BLaER1 treated with 17β-estradiol and CSF1 and Interleukin-3, amounts not matched to agents 10 nM and 100 nM (cell line): ENCODE measurements around the gene SSH2.

Source experiments
- H3K27ac ChIP-seq, 11 experiments: shearing (Covaris generic); formaldehyde crosslinking; 2 replicates each; pipeline ENCODE4 v1.8.1; 2022
- H3K27me3 ChIP-seq, 11 experiments: shearing (Covaris generic); formaldehyde crosslinking; 2 replicates each; pipeline ENCODE4 v1.8.1; 2022
- H3K36me3 ChIP-seq, 11 experiments: shearing (Covaris generic); formaldehyde crosslinking; 2 replicates each; pipeline ENCODE4 v1.8.1; 2022
- H3K4me1 ChIP-seq, 10 experiments: shearing (Covaris generic); formaldehyde crosslinking; 2 replicates each; pipeline ENCODE4 v1.8.1; 2022
- H3K4me2 ChIP-seq, 11 experiments: shearing (Covaris generic); formaldehyde crosslinking; 2 replicates each; pipeline ENCODE4 v1.8.1; 2022
- H3K4me3 ChIP-seq, 10 experiments: shearing (Covaris generic); formaldehyde crosslinking; 2 replicates each; pipeline ENCODE4 v1.8.1; 2022
- H3K9ac ChIP-seq, 11 experiments: shearing (Covaris generic); formaldehyde crosslinking; 2 replicates each; pipeline ENCODE4 v1.8.1; 2022
- H3K9me3 ChIP-seq, 11 experiments: shearing (Covaris generic); formaldehyde crosslinking; replicated peaks in 1 of 11; 2 replicates each; pipeline ENCODE4 v1.8.1; 2022
- H4K20me1 ChIP-seq, 11 experiments: shearing (Covaris generic); formaldehyde crosslinking; 2 replicates each; pipeline ENCODE4 v1.8.1; 2022
- Cebpa-rat ChIP-seq, 11 experiments: shearing (Covaris generic); IDR thresholded peaks; 2 replicates each; pipeline ENCODE4 v1.8.1; 2022

SSH2 gene

DNA sequence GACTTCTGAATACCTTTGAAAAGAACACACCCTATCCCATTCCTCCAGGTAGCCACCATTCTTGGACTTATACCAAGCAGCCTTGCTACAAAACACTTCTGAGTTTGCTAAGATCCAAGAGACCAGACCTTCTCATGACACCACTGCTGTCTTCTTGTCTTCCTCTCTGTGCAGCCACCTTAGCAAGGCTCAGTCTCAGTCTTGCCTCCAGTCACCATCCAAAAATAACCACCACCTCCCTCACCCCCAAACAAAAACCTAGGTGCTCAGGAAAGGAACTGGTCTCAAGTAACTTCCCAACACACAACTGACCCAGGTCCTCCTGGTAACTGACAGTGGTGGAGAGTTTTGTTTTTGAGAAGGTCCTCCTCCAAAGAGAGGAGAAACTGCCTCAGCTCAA, 216.4 kb downstream of the SSH2 start:
- Histone ChIP-seq H4K20me1 (no peaks in the 10 kb centered on the region), H3K4me2 (peak overlapping the region in 10 of 11 experiments; percentile 1 to 88 (median 36); a peak in 14 of 22 replicates), H3K27ac (peak overlapping the region; percentile 47 to 100 (median 99); a peak in 21 of 22 replicates), H3K9me3 (peaks cover 0 to 4% (median 0%) of the 10 kb centered on the region in 11 experiments; a peak in 2 of 22 replicates), H3K9ac (peak overlapping the region in 7 of 11 experiments; percentile 2 to 29 (median 10); a peak in 9 of 22 replicates), H3K36me3 (peaks cover 24 to 91% (median 48%) of the 10 kb centered on the region in 11 experiments; a peak in 19 of 22 replicates), H3K4me3 (no peak overlapping the region), H3K27me3 (no peaks in the 10 kb centered on the region), H3K4me1 (peaks cover 24 to 100% (median 94%) of the 10 kb centered on the region in 10 experiments)
- no peak for TF ChIP-seq Cebpa-rat (IDR thresholded peaks at IDR 0.05)

DNA sequence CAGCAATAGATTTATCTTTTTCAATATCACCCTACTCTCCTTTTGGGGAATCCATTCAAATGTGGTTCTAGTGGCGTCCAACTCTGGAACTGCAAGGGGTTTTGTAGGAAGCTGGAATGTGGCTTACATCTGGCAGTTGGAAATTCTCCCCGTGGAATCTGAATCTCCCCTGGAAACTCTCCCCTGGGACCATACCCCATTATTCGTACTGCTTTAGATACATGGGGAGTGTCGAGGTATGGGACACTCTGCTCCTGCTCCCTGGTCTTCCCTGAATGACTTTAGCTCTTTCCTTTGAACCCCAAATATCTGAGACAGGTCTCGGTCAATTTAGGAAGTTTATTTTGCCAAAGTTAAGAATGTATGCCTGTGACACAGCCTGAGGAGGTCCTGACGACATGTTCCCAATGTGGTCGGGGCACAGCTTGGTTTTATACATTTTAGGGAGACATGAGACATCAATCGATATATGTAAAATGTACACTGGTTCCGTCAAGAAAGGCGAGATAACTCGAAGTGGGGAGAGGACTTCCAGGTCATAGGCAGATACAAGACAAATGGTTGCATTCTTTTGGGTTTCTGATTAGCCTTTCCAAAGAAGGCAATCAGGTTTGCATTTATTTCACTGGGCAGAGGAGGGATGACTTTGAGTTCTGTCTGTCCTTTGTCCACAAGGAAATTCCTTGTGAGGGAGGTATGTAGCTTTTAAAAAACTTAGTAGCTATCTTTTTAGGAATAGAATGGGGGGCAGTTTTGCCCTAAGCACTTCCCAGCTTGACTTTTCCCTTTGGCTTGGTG, 218.2 kb downstream of the SSH2 start:
- Histone ChIP-seq H4K20me1 (no peaks in the 10 kb centered on the region), H3K4me2 (peak overlapping the region in 9 of 11 experiments; percentile 10 to 88 (median 73); a peak in 16 of 22 replicates), H3K36me3 (peaks cover 16 to 78% (median 39%) of the 10 kb centered on the region in 11 experiments; a peak in 19 of 22 replicates), H3K27ac (peak overlapping the region; percentile 37 to 100 (median 99); a peak in 21 of 22 replicates), H3K27me3 (no peaks in the 10 kb centered on the region), H3K4me3 (no peak overlapping the region), H3K9me3 (no peaks in the 10 kb centered on the region), H3K4me1 (peaks cover 38 to 98% (median 91%) of the 10 kb centered on the region in 10 experiments), H3K9ac (peak overlapping the region in 4 of 11 experiments; percentile 0 to 53 (median 16); a peak in 5 of 22 replicates)
- no peak for TF ChIP-seq Cebpa-rat (IDR thresholded peaks at IDR 0.05)

DNA sequence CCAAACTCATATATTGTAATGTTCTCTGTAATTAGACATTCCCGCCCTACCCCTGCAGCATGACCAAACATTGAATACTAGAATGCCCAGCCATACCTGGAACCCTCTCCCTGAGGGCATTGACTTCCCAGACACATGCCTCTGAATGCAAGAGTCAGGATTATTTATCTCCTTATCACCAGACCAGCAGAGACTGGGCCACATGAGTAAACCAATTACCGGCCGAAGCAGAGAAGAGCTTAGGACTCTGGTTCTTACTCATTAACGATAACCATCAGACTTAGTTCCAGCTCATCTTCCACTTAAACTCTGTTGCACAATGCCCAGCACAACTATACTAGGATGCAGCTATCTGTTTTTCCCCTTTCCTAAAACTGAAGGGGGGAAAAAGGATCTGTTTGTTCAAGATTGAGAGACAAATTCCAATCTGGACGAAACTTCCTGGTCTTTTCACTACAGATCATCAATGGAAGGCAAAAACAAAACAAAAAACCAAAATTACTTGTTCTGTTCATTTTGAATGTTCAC, 219.1 kb downstream of the SSH2 start:
- Histone ChIP-seq H3K4me1 (peaks cover 45 to 92% (median 87%) of the 10 kb centered on the region in 10 experiments), H3K9me3 (no peaks in the 10 kb centered on the region), H3K4me2 (peak overlapping the region; percentile 21 to 88 (median 70); a peak in 19 of 22 replicates), H3K27me3 (no peaks in the 10 kb centered on the region), H4K20me1 (no peaks in the 10 kb centered on the region), H3K4me3 (no peak overlapping the region), H3K36me3 (peaks cover 12 to 70% (median 31%) of the 10 kb centered on the region in 11 experiments; a peak in 18 of 22 replicates), H3K27ac (peak overlapping the region; percentile 95 to 100 (median 99); a peak in 21 of 22 replicates), H3K9ac (peak overlapping the region in 9 of 11 experiments; percentile 12 to 69 (median 47); a peak in 12 of 22 replicates)
- no peak; a peak in 1 of 22 replicates for TF ChIP-seq Cebpa-rat (IDR thresholded peaks at IDR 0.05)

DNA sequence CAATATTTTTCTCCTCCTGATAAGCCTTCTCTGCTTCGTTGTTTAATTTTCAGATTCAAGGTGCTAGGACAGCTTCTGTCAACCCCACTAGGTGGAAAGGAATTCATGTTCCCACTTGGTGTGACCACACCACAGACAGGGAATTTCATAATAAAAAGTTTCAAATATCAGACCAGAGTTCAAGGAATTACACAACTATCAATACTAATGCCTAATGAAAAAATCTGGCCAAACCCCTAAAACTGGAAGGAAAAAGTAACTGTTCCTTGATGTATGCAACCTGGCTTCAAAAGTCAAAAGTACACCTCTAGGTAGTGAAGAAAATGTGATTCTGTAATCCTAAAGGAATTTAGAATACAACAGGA, 219.5 kb downstream of the SSH2 start:
- Histone ChIP-seq H4K20me1 (no peaks in the 10 kb centered on the region), H3K4me1 (peaks cover 49 to 92% (median 89%) of the 10 kb centered on the region in 10 experiments), H3K4me3 (no peak overlapping the region), H3K27ac (peak overlapping the region; percentile 95 to 100 (median 99)), H3K4me2 (peak overlapping the region; percentile 21 to 88 (median 70); a peak in 21 of 22 replicates), H3K27me3 (no peaks in the 10 kb centered on the region), H3K36me3 (peaks cover 7 to 66% (median 29%) of the 10 kb centered on the region in 11 experiments; a peak in 18 of 22 replicates), H3K9ac (peak overlapping the region in 10 of 11 experiments; percentile 9 to 69 (median 38); a peak in 15 of 22 replicates), H3K9me3 (no peaks in the 10 kb centered on the region)
- no peak; a peak in 2 of 22 replicates for TF ChIP-seq Cebpa-rat (IDR thresholded peaks at IDR 0.05)

DNA sequence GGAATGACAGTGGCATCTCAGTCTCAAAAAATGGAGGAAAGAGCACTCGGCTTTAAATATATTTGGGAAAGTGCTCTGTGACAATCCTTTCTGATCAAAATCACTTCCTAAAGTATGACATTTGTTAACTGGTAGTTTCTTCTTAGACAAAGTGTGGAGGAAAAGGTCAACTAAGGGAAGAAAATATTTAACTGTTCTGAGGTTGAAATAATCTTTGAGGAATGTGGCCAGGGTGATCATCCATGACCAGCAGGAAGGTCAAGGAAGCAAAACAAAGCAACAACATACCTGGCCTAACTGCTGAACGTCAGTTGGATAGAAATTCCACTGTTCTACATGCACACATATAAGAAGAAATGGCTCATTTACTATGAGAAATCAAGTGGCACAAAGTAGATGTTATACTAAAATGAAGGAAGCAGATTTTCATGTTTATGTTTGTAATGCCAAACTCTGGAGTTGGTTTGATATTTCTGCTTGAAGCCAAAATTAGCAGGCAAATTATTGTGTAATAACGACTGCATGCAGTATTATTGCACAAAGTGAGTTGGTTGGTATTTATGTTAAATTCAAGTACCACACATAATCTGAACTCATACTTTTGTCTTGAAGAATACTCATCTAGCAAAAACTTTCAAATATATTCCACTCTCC, 220.0 kb downstream of the SSH2 start:
- Histone ChIP-seq H3K36me3 (peaks cover 7 to 67% (median 30%) of the 10 kb centered on the region in 11 experiments; a peak in 18 of 22 replicates), H4K20me1 (no peaks in the 10 kb centered on the region), H3K27me3 (no peaks in the 10 kb centered on the region), H3K4me2 (peak overlapping the region; percentile 21 to 88 (median 70); a peak in 21 of 22 replicates), H3K9me3 (no peaks in the 10 kb centered on the region), H3K27ac (peak overlapping the region; percentile 95 to 100 (median 99)), H3K4me3 (no peak overlapping the region), H3K9ac (peak overlapping the region; percentile 17 to 69 (median 36); a peak in 17 of 22 replicates), H3K4me1 (peaks cover 55 to 93% (median 90%) of the 10 kb centered on the region in 10 experiments)
- peak in 3 of 11 experiments; percentile 33 to 75 (median 63); a peak in 4 of 22 replicates for TF ChIP-seq Cebpa-rat (IDR thresholded peaks at IDR 0.05)

DNA sequence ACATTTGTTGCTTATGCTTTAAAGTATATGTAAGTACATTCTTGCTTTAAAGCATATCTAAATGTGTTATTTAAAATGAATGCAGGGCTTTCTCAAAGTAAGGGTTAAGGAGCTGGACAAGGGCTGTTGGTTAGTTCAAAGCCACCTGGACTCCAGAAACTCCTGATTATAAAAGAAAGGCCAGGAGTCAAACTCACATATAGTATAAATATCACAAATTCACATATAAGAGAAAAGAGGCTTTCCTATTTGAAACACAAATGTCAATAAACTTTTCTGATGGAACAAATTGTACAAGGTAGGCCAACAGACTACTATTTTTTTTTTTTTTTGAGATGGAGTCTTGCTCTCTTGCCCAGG, 222.8 kb downstream of the SSH2 start:
- peak overlapping the region; percentile 95 to 100 (median 99) for H3K27ac ChIP-seq
- peak overlapping the region in 4 of 10 experiments; percentile 9 to 42 (median 36); a peak in 3 of 20 replicates for H3K4me3 ChIP-seq

DNA sequence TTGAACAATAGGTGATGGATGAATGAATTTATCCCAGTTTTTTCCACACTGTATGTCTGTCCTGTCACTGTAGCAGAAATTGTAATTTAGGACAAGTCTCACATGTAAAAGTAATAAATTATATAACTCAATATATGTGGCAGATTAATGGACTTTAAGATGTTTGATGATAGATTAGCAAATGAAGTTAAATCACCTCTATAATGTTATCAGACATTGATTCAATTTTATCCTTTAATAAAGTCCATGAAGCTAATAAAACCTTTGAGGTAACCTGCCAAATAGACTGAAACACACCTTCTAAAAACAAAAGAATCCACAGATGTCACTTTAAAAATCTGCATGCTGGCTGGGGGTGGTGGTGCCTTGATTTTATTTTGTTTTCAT, 224.0 kb downstream of the SSH2 start:
- H3K27me3 ChIP-seq: no peaks in the 10 kb centered on the region
- H3K4me3 ChIP-seq: peak overlapping the region in 7 of 10 experiments; percentile 6 to 50 (median 24); a peak in 8 of 20 replicates
- no peaks in the 10 kb centered on the region for H3K9me3 ChIP-seq
- peak overlapping the region; percentile 81 to 94 (median 89) for H3K9ac ChIP-seq
- no peaks in the 10 kb centered on the region for H4K20me1 ChIP-seq
- H3K27ac ChIP-seq: peak overlapping the region; percentile 95 to 100 (median 99)
- no peak for TF ChIP-seq Cebpa-rat (IDR thresholded peaks at IDR 0.05)
- peak overlapping the region; percentile 47 to 93 (median 76) for H3K4me2 ChIP-seq
- H3K36me3 ChIP-seq: peaks cover 28 to 69% (median 44%) of the 10 kb centered on the region in 11 experiments
- H3K4me1 ChIP-seq: peaks cover 62 to 92% (median 81%) of the 10 kb centered on the region in 10 experiments

More for the DNA sequence above, 222.8 kb downstream of the SSH2 start:
- peaks cover 20 to 67% (median 36%) of the 10 kb centered on the region in 11 experiments for H3K36me3 ChIP-seq
- H3K27me3 ChIP-seq: no peaks in the 10 kb centered on the region
- no peaks in the 10 kb centered on the region for H4K20me1 ChIP-seq
- H3K4me2 ChIP-seq: peak overlapping the region; percentile 47 to 88 (median 75)
- H3K9me3 ChIP-seq: no peaks in the 10 kb centered on the region
- TF ChIP-seq Cebpa-rat (IDR thresholded peaks at IDR 0.05): no peak
- H3K4me1 ChIP-seq: peaks cover 64 to 92% (median 88%) of the 10 kb centered on the region in 10 experiments
- H3K9ac ChIP-seq: peak overlapping the region; percentile 81 to 94 (median 89)

DNA sequence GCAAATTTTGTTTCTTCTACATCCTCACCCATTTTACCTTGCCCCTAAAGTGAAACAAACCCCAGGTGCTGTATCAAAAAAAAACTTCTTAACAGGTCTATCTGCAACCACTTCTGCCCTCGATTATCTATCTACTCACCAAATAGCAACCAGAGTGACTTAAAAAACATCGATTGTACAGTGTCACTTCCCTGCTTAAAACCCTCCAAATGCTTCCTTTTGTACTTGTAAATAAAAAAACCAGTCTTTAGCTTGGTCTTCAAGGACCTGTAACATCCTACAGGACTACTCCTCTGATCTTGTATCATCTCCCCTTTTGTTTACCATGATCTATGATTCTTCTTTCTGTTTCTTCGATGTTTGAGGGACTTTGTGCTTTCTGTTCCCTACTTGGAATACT, 224.6 kb downstream of the SSH2 start:
- H3K4me3 ChIP-seq: peak overlapping the region in 5 of 10 experiments; percentile 6 to 50 (median 42); a peak in 5 of 20 replicates
- peak overlapping the region; percentile 47 to 93 (median 76) for H3K4me2 ChIP-seq
- H3K27ac ChIP-seq: peak overlapping the region; percentile 95 to 100 (median 99)
- peaks cover 55 to 92% (median 77%) of the 10 kb centered on the region in 10 experiments for H3K4me1 ChIP-seq
- peak overlapping the region; percentile 81 to 94 (median 89) for H3K9ac ChIP-seq
- peaks cover 35 to 69% (median 46%) of the 10 kb centered on the region in 11 experiments for H3K36me3 ChIP-seq
- no peak for TF ChIP-seq Cebpa-rat (IDR thresholded peaks at IDR 0.05)
- no peaks in the 10 kb centered on the region for H3K9me3 ChIP-seq
- H3K27me3 ChIP-seq: no peaks in the 10 kb centered on the region
- no peaks in the 10 kb centered on the region for H4K20me1 ChIP-seq
